ENCODE data around the gene FA2H. TPM values are rescaled to one million over a fixed set of nuclear protein-coding genes. Genes with fewer than 3 reads are reported as not detected.
A peak's percentile ranks its signal among the peaks of the same experiment; 100 is the strongest.
"Not testable (repeated sequence)": the region's sequence is repeated elsewhere in the genome, so short reads cannot be mapped to it uniquely, and the experiment has no call there.

The FA2H gene
- polyA plus RNA-seq, 4 donors = 3.0 to 5.3 (median 3.9) TPM

- DNase-seq (ENCODE audit: low read depth in 4 of 4, low spot score in 2 of 4) = no peak
These were observed 47.9 kb downstream of the FA2H start for GRCh38 chr16:74726716-74727115.

GRCh38 chr16:74725651-74726455 lies 48.8 kb downstream of the FA2H start:
- no peak for DNase-seq (ENCODE audit: low read depth in 4 of 4, low spot score in 2 of 4)

GRCh38 chr16:74724820-74725549 lies 49.6 kb downstream of the FA2H start:
- DNase-seq (ENCODE audit: low read depth in 4 of 4, low spot score in 2 of 4) = no peak

- DNase-seq (ENCODE audit: low read depth in 4 of 4, low spot score in 2 of 4) = no peak
These were observed 51.4 kb downstream of the FA2H start for GRCh38 chr16:74723256-74723655.

- not testable (repeated sequence) for DNase-seq (ENCODE audit: low read depth in 4 of 4, low spot score in 2 of 4)
These were observed 52.5 kb downstream of the FA2H start for GRCh38 chr16:74722156-74722555.

GRCh38 chr16:74721716-74722115 lies 52.9 kb downstream of the FA2H start:
- DNase-seq (ENCODE audit: low read depth in 4 of 4, low spot score in 2 of 4) = no peak

GRCh38 chr16:74720579-74720978 lies 54.0 kb downstream of the FA2H start:
- DNase-seq (ENCODE audit: low read depth in 4 of 4, low spot score in 2 of 4) = no peak

- no peak for DNase-seq (ENCODE audit: low read depth in 4 of 4, low spot score in 2 of 4)
These were observed 55.6 kb downstream of the FA2H start for GRCh38 chr16:74718741-74719610.

- no peak for DNase-seq (ENCODE audit: low read depth in 4 of 4, low spot score in 2 of 4)
These were observed 56.5 kb downstream of the FA2H start for GRCh38 chr16:74718140-74718539.

GRCh38 chr16:74717367-74717766 lies 57.3 kb downstream of the FA2H start:
- DNase-seq (ENCODE audit: low read depth in 4 of 4, low spot score in 2 of 4) = no peak

GRCh38 chr16:74716355-74716754 lies 58.3 kb downstream of the FA2H start:
- no peak for DNase-seq (ENCODE audit: low read depth in 4 of 4, low spot score in 2 of 4)

GRCh38 chr16:74713876-74714275 lies 60.7 kb downstream of the FA2H start:
- no peak for DNase-seq (ENCODE audit: low read depth in 4 of 4, low spot score in 2 of 4)

- no peak for DNase-seq (ENCODE audit: low read depth in 4 of 4, low spot score in 2 of 4)
These were observed 61.3 kb downstream of the FA2H start for GRCh38 chr16:74713325-74713724.

- DNase-seq (ENCODE audit: low read depth in 4 of 4, low spot score in 2 of 4) = no peak
These were observed 62.7 kb downstream of the FA2H start for GRCh38 chr16:74711938-74712337.

- DNase-seq (ENCODE audit: low read depth in 4 of 4, low spot score in 2 of 4) = no peak
These were observed 64.2 kb downstream of the FA2H start for GRCh38 chr16:74710401-74710800.

GRCh38 chr16:74709441-74709877 lies 65.2 kb downstream of the FA2H start:
- DNase-seq (ENCODE audit: low read depth in 4 of 4, low spot score in 2 of 4) = peak in 2 of 4 donors; percentile 62 to 63

GRCh38 chr16:74700438-74701225 lies 74.0 kb downstream of the FA2H start, which contains the start of gene MLKL:
Gene MLKL (minus strand): TSS chr16:74700862. CDS start chr16:74695757, 5,105 bp downstream.
- DNase-seq (ENCODE audit: low read depth in 4 of 4, low spot score in 2 of 4) = no peak

GRCh38 chr16:74700116-74700437 lies 74.5 kb downstream of the FA2H start:
- DNase-seq (ENCODE audit: low read depth in 4 of 4, low spot score in 2 of 4) = no peak

GRCh38 chr16:74699666-74700065 lies 75.0 kb downstream of the FA2H start:
- no peak for DNase-seq (ENCODE audit: low read depth in 4 of 4, low spot score in 2 of 4)

GRCh38 chr16:74698222-74698621 lies 76.4 kb downstream of the FA2H start:
- DNase-seq (ENCODE audit: low read depth in 4 of 4, low spot score in 2 of 4) = no peak
